ENCODE results near the gene TBX1. TPM values are rescaled to one million over a fixed set of nuclear protein-coding genes. Genes with fewer than 3 reads are reported as not detected.

The TBX1 gene
- total RNA-seq, 1 experiment from 2014 or later, result 12.8 TPM

DNA sequence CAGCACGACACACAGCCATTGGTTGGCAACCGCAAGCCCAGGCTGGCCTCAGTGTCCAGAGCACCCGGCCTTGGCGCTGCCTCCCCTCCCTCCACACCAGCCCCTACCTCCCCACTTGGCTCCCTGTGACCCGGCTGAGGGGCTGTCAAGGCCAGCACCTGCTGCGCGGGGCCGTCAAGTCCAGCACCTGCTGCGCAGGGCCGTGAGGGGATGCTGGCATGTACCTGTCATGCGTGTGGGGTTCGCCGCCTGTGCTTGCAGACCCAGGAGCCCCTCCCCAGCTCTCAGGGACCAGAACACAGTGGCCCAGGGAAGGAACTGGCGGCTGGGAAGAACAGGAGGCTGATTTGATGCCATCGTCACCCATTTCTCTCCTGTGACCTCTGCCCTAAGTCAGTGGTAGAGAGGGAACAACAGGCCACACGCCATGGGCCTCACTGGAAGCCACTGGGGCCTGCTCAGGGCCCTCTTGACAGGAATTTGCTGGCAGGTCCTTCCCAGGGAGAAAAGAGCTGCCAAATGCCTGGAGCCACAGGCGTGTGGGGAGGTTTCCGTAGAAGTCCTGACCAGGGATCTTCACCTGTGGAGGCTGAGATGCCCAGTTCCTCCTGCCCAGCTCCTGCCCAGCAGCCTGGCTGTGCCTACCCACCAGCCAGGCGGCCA is 37.6 kb downstream of the TBX1 start:
- DNase-seq (ENCODE audit: low spot score), result no peak
- ChIA-PET POLR2A (no interaction called here), CTCF (interaction anchor here (1.0 to 3.4 kb wide), 2 partner anchors 16 to 68 kb away, joined by 3 to 27 read pairs; no protein-coding TSS in a partner anchor)
- no peaks in the 10 kb centered on the region for H3K4me1 Mint-ChIP-seq
- no peak for ATAC-seq
- H3K27me3 Mint-ChIP-seq (ENCODE audit: low read depth), result no peaks in the 10 kb centered on the region
- no peak overlapping the region for H3K4me3 Mint-ChIP-seq
- H3K27ac Mint-ChIP-seq, result peak overlapping the region; percentile 45; the same call in 1 of the 2 replicates
- H3K9me3 Mint-ChIP-seq, result no peaks in the 10 kb centered on the region
- no peaks in the 10 kb centered on the region for H3K36me3 Mint-ChIP-seq
- no peak for TF ChIP-seq ZNF425 (CRISPR knock-in tag; conservative IDR thresholded peaks at IDR 0.05)
- TF ChIP-seq SP1 (CRISPR knock-in tag; conservative IDR thresholded peaks at IDR 0.05), result no peak
- TF ChIP-seq, protein P1, sequence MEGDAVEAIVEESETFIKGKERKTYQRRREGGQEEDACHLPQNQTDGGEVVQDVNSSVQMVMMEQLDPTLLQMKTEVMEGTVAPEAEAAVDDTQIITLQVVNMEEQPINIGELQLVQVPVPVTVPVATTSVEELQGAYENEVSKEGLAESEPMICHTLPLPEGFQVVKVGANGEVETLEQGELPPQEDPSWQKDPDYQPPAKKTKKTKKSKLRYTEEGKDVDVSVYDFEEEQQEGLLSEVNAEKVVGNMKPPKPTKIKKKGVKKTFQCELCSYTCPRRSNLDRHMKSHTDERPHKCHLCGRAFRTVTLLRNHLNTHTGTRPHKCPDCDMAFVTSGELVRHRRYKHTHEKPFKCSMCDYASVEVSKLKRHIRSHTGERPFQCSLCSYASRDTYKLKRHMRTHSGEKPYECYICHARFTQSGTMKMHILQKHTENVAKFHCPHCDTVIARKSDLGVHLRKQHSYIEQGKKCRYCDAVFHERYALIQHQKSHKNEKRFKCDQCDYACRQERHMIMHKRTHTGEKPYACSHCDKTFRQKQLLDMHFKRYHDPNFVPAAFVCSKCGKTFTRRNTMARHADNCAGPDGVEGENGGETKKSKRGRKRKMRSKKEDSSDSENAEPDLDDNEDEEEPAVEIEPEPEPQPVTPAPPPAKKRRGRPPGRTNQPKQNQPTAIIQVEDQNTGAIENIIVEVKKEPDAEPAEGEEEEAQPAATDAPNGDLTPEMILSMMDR (IDR thresholded peaks at IDR 0.05), result no peak
- TF ChIP-seq ZNF121 (CRISPR knock-in tag; IDR thresholded peaks at IDR 0.05), result no peak
- no peak for TF ChIP-seq ZNF138 (CRISPR knock-in tag; conservative IDR thresholded peaks at IDR 0.05)
- TF ChIP-seq ZNF423 (CRISPR knock-in tag; IDR thresholded peaks at IDR 0.05), result no peak
- TF ChIP-seq CREM (CRISPR knock-in tag; IDR thresholded peaks at IDR 0.05), result no peak
- TF ChIP-seq, protein P2, sequence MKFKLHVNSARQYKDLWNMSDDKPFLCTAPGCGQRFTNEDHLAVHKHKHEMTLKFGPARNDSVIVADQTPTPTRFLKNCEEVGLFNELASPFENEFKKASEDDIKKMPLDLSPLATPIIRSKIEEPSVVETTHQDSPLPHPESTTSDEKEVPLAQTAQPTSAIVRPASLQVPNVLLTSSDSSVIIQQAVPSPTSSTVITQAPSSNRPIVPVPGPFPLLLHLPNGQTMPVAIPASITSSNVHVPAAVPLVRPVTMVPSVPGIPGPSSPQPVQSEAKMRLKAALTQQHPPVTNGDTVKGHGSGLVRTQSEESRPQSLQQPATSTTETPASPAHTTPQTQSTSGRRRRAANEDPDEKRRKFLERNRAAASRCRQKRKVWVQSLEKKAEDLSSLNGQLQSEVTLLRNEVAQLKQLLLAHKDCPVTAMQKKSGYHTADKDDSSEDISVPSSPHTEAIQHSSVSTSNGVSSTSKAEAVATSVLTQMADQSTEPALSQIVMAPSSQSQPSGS (CRISPR knock-in tag; IDR thresholded peaks at IDR 0.05; ENCODE audit: borderline replicate concordance, low read depth), result no peak
- TF ChIP-seq GRHL2 (CRISPR knock-in tag; IDR thresholded peaks at IDR 0.05; ENCODE audit: insufficient replicate concordance, severe bottlenecking), result no peak
- no peak for TF ChIP-seq SOX15 (CRISPR knock-in tag; IDR thresholded peaks at IDR 0.05)
- TF ChIP-seq, protein P3, sequence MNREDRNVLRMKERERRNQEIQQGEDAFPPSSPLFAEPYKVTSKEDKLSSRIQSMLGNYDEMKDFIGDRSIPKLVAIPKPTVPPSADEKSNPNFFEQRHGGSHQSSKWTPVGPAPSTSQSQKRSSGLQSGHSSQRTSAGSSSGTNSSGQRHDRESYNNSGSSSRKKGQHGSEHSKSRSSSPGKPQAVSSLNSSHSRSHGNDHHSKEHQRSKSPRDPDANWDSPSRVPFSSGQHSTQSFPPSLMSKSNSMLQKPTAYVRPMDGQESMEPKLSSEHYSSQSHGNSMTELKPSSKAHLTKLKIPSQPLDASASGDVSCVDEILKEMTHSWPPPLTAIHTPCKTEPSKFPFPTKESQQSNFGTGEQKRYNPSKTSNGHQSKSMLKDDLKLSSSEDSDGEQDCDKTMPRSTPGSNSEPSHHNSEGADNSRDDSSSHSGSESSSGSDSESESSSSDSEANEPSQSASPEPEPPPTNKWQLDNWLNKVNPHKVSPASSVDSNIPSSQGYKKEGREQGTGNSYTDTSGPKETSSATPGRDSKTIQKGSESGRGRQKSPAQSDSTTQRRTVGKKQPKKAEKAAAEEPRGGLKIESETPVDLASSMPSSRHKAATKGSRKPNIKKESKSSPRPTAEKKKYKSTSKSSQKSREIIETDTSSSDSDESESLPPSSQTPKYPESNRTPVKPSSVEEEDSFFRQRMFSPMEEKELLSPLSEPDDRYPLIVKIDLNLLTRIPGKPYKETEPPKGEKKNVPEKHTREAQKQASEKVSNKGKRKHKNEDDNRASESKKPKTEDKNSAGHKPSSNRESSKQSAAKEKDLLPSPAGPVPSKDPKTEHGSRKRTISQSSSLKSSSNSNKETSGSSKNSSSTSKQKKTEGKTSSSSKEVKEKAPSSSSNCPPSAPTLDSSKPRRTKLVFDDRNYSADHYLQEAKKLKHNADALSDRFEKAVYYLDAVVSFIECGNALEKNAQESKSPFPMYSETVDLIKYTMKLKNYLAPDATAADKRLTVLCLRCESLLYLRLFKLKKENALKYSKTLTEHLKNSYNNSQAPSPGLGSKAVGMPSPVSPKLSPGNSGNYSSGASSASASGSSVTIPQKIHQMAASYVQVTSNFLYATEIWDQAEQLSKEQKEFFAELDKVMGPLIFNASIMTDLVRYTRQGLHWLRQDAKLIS (CRISPR knock-in tag; IDR thresholded peaks at IDR 0.05; ENCODE audit: borderline replicate concordance), result no peak
- TF ChIP-seq NR2C2 (CRISPR knock-in tag; IDR thresholded peaks at IDR 0.05), result no peak
- TF ChIP-seq, protein P4, sequence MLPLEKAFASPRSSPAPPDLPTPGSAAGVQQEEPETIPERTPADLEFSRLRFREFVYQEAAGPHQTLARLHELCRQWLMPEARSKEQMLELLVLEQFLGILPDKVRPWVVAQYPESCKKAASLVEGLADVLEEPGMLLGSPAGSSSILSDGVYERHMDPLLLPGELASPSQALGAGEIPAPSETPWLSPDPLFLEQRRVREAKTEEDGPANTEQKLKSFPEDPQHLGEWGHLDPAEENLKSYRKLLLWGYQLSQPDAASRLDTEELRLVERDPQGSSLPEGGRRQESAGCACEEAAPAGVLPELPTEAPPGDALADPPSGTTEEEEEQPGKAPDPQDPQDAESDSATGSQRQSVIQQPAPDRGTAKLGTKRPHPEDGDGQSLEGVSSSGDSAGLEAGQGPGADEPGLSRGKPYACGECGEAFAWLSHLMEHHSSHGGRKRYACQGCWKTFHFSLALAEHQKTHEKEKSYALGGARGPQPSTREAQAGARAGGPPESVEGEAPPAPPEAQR (CRISPR knock-in tag; IDR thresholded peaks at IDR 0.05), result no peak
- TF ChIP-seq, protein P5, sequence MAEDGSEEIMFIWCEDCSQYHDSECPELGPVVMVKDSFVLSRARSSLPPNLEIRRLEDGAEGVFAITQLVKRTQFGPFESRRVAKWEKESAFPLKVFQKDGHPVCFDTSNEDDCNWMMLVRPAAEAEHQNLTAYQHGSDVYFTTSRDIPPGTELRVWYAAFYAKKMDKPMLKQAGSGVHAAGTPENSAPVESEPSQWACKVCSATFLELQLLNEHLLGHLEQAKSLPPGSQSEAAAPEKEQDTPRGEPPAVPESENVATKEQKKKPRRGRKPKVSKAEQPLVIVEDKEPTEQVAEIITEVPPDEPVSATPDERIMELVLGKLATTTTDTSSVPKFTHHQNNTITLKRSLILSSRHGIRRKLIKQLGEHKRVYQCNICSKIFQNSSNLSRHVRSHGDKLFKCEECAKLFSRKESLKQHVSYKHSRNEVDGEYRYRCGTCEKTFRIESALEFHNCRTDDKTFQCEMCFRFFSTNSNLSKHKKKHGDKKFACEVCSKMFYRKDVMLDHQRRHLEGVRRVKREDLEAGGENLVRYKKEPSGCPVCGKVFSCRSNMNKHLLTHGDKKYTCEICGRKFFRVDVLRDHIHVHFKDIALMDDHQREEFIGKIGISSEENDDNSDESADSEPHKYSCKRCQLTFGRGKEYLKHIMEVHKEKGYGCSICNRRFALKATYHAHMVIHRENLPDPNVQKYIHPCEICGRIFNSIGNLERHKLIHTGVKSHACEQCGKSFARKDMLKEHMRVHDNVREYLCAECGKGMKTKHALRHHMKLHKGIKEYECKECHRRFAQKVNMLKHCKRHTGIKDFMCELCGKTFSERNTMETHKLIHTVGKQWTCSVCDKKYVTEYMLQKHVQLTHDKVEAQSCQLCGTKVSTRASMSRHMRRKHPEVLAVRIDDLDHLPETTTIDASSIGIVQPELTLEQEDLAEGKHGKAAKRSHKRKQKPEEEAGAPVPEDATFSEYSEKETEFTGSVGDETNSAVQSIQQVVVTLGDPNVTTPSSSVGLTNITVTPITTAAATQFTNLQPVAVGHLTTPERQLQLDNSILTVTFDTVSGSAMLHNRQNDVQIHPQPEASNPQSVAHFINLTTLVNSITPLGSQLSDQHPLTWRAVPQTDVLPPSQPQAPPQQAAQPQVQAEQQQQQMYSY (CRISPR knock-in tag; IDR thresholded peaks at IDR 0.05), result no peak
- no peak for TF ChIP-seq MAX (CRISPR knock-in tag; IDR thresholded peaks at IDR 0.05)
- TF ChIP-seq, protein P6, sequence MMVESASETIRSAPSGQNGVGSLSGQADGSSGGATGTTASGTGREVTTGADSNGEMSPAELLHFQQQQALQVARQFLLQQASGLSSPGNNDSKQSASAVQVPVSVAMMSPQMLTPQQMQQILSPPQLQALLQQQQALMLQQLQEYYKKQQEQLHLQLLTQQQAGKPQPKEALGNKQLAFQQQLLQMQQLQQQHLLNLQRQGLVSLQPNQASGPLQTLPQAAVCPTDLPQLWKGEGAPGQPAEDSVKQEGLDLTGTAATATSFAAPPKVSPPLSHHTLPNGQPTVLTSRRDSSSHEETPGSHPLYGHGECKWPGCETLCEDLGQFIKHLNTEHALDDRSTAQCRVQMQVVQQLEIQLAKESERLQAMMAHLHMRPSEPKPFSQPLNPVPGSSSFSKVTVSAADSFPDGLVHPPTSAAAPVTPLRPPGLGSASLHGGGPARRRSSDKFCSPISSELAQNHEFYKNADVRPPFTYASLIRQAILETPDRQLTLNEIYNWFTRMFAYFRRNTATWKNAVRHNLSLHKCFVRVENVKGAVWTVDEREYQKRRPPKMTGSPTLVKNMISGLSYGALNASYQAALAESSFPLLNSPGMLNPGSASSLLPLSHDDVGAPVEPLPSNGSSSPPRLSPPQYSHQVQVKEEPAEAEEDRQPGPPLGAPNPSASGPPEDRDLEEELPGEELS (CRISPR knock-in tag; IDR thresholded peaks at IDR 0.05), result no peak
- TF ChIP-seq JUN (CRISPR knock-in tag; IDR thresholded peaks at IDR 0.05), result no peak
- TF ChIP-seq, protein P7, sequence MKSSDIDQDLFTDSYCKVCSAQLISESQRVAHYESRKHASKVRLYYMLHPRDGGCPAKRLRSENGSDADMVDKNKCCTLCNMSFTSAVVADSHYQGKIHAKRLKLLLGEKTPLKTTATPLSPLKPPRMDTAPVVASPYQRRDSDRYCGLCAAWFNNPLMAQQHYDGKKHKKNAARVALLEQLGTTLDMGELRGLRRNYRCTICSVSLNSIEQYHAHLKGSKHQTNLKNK (CRISPR knock-in tag; IDR thresholded peaks at IDR 0.05), result no peak

All from WTC11 (cell line).